Esophagus mucosa (tissue), 1 donor: ENCODE results near the gene RNF115. TPM values are rescaled to one million over a fixed set of nuclear protein-coding genes. Genes with fewer than 3 reads are reported as not detected.
"Not testable (repeated sequence)": the region's sequence is repeated elsewhere in the genome, so short reads cannot be mapped to it uniquely, and the experiment has no call there.

Source experiments
- ATAC-seq: fragments of 200-7000 bp; cut with Tn5 transposase; one replicate; pipeline ENCODE4 v1.9.1; 2020
- total RNA-seq: library from RNA; stranded (reverse); gene quantifications from one replicate; pipeline ENCODE4 v1.2.4, GENCODE V29; 2023
- donor health status: DM: yes; HTN: yes; CAD: no.

The RNF115 gene
- total RNA-seq, 1 donor from 2014 or later, result 6.7 TPM

GRCh38 chr1:145773423-145773822 is 50.5 kb downstream of the RNF115 start:
- ATAC-seq, result no peak

- no peak for ATAC-seq
Observed at GRCh38 chr1:145771056-145771455, 52.8 kb downstream of the RNF115 start.

- ATAC-seq, result peak; percentile 25
Observed at GRCh38 chr1:145768004-145768403, 55.9 kb downstream of the RNF115 start.

- ATAC-seq, result not testable (repeated sequence)
Observed at GRCh38 chr1:145766926-145767325, 57.0 kb downstream of the RNF115 start.

GRCh38 chr1:145765585-145766360 is 58.1 kb downstream of the RNF115 start:
- ATAC-seq, result not testable (repeated sequence)

GRCh38 chr1:145765127-145765526 is 58.8 kb downstream of the RNF115 start:
- ATAC-seq, result not testable (repeated sequence)

- ATAC-seq, result not testable (repeated sequence)
Observed at GRCh38 chr1:145764231-145764940, 59.5 kb downstream of the RNF115 start.

- ATAC-seq, result not testable (repeated sequence)
Observed at GRCh38 chr1:145762001-145762400, 61.9 kb downstream of the RNF115 start.

- ATAC-seq, result not testable (repeated sequence)
Observed at GRCh38 chr1:145761498-145761897, 62.4 kb downstream of the RNF115 start.

GRCh38 chr1:145760395-145760949 is 63.4 kb downstream of the RNF115 start:
- not testable (repeated sequence) for ATAC-seq

- no peak for ATAC-seq
Observed at GRCh38 chr1:145759721-145760120, 64.2 kb downstream of the RNF115 start.

- no peak for ATAC-seq
Observed at GRCh38 chr1:145758575-145758974, 65.3 kb downstream of the RNF115 start.

- ATAC-seq, result no peak
Observed at GRCh38 chr1:145758116-145758515, 65.8 kb downstream of the RNF115 start.

- no peak for ATAC-seq
Observed at GRCh38 chr1:145757420-145757819, 66.5 kb downstream of the RNF115 start.

- no peak for ATAC-seq
Observed at GRCh38 chr1:145751491-145752037, 72.3 kb downstream of the RNF115 start.

GRCh38 chr1:145750426-145750825 is 73.5 kb downstream of the RNF115 start:
- ATAC-seq, result no peak

GRCh38 chr1:145747398-145748247 is 76.3 kb downstream of the RNF115 start:
- no peak for ATAC-seq

- no peak for ATAC-seq
Observed at GRCh38 chr1:145740269-145740668, 83.6 kb downstream of the RNF115 start.

GRCh38 chr1:145736191-145736590 is 87.7 kb downstream of the RNF115 start:
- ATAC-seq, result peak; percentile 32

- no peak for ATAC-seq
Observed at GRCh38 chr1:145730900-145731299, 93.0 kb downstream of the RNF115 start.

- ATAC-seq, result no peak
Observed at GRCh38 chr1:145730467-145730866, 93.4 kb downstream of the RNF115 start.
